HG03103 (cell line): Measurements from ENCODE around the gene ISCA2.

Source experiments
- ATAC-seq: cut with Tn5 transposase; IDR thresholded peaks from one replicate; pipeline ENCODE4 v1.9.1; 2021; ENCODE audit warnings: low read depth; ENCODE audit not compliant: unreplicated experiment

The ISCA2 gene

DNA sequence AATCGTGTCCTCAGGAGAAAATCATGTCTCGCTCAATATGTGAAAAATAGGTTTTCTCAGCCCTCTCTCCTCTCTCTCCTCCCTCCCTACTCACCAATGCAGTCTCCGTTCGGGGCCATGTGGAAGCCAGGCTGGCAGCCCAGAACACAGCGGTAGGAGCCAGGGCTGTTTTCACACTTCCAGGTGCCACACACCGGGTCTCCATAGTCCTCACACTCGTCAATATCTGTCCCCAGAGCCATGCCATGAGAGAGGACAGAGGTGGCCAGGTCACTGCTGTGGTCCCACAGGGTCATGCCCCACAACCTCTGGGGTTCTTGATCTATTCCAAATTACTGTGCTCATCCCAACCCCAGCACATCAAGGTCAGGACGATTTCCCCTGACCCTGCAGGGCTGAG, 13.5 kb downstream of the ISCA2 start:
- no peak for ATAC-seq

GRCh38 chr14:74507840-74508239, 14.3 kb downstream of the ISCA2 start:
- ATAC-seq = no peak

DNA sequence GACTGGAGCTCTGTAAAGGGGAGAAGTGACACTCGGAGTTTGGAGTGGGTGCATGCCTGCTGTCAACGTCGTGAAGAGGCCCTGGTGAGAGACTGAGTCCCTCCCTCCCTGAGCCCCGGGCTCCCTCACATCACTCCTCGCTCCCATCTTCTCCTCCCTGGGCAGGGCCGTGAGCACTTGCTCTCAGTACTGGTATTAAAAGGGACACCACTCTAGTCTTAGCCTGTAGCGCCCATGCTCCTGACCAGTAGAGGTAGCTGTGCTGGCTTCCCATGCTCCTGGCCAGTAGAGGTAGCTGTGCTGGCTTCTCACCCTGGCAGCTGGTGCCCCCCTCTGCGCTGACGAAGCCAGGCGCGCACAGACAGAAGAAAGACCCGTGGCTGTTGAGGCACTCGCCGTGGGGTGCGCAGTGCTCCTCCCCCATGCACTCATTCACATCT, 14.7 kb downstream of the ISCA2 start:
- no peak for ATAC-seq

- ATAC-seq = no peak
Measured at GRCh38 chr14:74508844-74509428, 15.4 kb downstream of the ISCA2 start.

DNA sequence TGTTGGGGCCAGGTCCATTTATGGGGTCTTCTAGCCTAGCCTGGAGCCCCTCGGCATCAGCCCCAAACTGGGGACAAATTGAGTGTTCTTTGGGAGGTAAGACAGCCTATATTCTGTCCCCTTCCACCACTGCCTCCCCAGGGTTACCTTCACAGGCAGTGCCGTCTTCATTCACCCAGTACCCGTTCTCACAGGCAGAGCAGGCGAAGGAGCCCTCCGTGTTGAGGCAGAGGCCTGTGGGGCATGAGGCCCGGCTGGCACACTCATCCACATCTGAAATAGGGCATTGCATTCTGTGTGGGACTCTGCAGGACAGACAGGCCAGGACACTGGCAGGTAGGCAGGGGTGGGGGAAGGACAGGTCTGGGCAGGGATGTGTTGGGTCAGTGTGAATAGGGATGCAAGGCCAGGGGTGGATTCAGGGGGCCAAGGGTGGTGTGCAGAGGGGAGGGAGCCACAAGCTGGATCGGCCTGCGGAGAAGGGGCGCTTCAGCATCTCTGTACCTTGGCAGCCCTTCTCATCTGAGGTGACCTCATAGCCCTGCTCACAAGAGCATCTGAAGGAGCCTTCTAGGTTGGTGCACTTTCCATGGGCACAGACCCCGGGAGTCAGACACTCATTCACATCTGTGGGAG, 16.1 kb downstream of the ISCA2 start:
- ATAC-seq = no peak

DNA sequence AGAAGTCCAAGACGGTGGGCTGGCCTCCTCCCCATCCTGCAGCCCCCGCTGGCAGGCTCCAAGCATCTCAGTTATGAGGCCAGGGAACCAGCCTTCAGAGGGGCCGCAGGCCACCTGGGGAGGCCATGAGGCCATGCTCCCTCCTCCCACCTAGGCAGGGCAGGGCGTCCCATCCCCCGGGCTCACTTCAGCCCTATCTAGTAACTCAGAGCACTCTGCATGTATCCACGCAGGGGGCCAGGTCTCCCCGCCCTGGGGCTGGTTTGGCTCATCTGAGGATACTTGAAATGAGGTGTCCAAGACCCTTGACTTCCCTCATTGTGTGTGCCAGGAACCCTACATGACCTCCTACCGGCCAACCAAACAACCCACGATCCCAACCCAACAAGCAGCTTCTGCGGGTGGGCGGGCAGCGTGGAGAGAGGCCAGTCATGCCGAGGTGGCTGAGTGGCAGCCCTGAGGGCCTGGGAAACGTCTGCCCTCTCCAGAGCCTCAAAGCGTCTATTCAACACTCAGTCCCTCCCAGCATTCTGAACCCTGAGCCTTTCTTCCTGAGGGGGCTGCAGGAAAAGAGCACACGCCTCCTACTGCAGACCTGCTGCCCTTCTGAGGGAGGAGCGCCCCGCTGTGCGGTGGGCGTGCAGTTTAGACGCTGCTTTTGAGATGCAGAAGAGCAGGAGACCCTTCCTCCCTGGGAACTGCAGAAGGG, 16.8 kb downstream of the ISCA2 start:
- ATAC-seq = no peak

DNA sequence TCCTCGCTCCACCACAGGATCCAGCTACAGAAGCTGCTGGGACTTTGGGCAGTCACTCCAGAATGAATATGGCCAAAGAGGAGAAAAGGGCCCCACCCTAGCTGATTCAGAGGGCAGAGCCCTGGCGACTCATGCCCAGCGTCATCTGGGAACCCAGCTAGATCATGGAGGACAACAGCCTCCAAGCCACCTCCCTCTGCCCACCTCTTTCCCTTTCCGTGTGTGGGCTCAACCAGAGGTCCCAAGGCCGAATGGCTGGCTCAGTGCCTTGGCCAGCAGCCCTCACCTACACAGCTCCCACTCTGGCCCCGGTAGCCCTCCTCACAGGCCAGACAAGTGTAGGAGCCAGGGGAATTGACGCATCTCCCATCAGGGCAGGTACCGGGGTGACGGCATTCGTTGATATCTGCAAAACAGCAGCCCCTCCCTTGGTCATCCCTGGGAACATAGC, 17.4 kb downstream of the ISCA2 start:
- no peak for ATAC-seq

- no peak for ATAC-seq
Measured at GRCh38 chr14:74511966-74512830, 18.6 kb downstream of the ISCA2 start.

DNA sequence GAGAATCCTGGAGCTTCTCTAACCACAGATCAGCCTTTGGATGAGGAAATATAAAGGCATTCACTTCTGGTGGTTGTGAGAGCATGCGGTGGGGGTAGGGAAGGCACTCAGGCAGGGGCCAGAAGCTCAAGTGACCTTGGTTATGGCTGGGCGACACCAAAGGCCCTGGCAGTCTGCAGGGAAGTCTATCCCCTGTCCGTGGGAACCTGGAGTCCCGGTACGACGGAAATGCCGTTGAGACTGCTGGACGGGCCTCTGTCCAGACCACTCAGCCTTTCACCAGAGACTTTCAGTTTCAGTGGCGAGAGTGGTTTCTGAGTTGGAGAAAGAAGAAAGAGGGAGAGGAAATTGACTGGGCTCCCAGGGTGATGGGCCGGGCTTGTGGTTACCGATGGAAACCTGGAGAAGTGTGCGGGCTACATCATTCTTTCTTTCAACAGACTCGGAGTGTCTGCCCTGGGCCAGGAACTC, 20.9 kb downstream of the ISCA2 start:
- no peak for ATAC-seq

- ATAC-seq = no peak
Measured at GRCh38 chr14:74515891-74516412, 22.4 kb downstream of the ISCA2 start.

GRCh38 chr14:74516451-74517160, 23.0 kb downstream of the ISCA2 start:
- ATAC-seq = no peak

- no peak for ATAC-seq
Measured at GRCh38 chr14:74517731-74518130, 24.2 kb downstream of the ISCA2 start.

GRCh38 chr14:74518221-74518620, 24.7 kb downstream of the ISCA2 start:
- ATAC-seq = no peak

- ATAC-seq = no peak
Measured at GRCh38 chr14:74519316-74520074, 25.9 kb downstream of the ISCA2 start.

- no peak for ATAC-seq
Measured at GRCh38 chr14:74521756-74522155, 28.2 kb downstream of the ISCA2 start.

- no peak for ATAC-seq
Measured at GRCh38 chr14:74522740-74523139, 29.2 kb downstream of the ISCA2 start.

DNA sequence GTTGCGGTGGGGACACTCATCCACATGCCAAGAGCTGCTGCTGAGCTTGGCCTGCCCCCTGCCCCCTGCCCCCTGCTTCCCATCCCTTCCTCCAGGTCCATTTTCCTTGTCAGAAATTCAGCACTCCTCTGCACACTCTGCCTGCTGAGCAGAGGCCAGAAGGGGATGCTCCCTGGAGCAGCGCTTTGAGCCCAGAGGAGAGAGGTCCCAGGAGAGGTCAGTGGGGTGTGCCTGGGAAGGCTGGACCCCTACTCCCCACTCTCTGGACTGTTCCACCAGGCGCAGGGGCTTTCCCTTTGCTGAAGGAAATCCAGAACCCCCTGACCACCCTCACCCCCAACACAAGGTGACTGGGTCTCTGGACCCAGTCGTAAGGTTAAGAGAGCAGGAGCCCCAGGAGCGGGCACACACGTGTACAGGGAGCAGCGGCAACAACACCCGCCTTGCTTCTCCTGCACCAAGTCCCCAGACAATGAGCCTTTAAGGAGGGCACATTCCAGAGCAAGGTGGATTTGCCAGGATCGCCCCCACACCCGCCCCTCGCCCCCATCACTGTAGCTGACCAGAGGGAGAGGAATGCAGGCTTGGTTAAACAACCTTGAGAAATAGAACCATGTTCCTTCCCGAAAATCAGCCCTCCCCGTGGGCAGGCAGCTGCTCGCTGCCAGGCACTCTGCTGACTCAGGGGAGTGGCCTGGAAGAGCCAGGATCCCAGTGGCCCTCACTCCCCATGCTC, 30.7 kb downstream of the ISCA2 start:
- no peak for ATAC-seq

- ATAC-seq = no peak
Measured at GRCh38 chr14:74524812-74525135, 31.2 kb downstream of the ISCA2 start.

GRCh38 chr14:74525361-74525851, 31.8 kb downstream of the ISCA2 start:
- ATAC-seq = no peak
